GM18498 (cell line): ENCODE data around the gene CHAD.

Experiments used
- ATAC-seq: cut with Tn5 transposase; IDR thresholded peaks from one replicate; pipeline ENCODE4 v1.9.1; 2021; ENCODE audit warnings: mild to moderate bottlenecking, moderate library complexity; ENCODE audit not compliant: unreplicated experiment

CHAD gene, protein sequence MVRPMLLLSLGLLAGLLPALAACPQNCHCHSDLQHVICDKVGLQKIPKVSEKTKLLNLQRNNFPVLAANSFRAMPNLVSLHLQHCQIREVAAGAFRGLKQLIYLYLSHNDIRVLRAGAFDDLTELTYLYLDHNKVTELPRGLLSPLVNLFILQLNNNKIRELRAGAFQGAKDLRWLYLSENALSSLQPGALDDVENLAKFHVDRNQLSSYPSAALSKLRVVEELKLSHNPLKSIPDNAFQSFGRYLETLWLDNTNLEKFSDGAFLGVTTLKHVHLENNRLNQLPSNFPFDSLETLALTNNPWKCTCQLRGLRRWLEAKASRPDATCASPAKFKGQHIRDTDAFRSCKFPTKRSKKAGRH

GRCh38 chr17:50468304-50469207 is at the start of gene CHAD:
Gene CHAD (minus strand): TSS chr17:50468880. CDS start chr17:50468813, 67 bp downstream.
- no peak for ATAC-seq

GRCh38 chr17:50517504-50518383 is 49.1 kb upstream of the CHAD start:
- no peak for ATAC-seq

- no peak for ATAC-seq
These were observed 48.3 kb upstream of the CHAD start for GRCh38 chr17:50517011-50517410.

DNA sequence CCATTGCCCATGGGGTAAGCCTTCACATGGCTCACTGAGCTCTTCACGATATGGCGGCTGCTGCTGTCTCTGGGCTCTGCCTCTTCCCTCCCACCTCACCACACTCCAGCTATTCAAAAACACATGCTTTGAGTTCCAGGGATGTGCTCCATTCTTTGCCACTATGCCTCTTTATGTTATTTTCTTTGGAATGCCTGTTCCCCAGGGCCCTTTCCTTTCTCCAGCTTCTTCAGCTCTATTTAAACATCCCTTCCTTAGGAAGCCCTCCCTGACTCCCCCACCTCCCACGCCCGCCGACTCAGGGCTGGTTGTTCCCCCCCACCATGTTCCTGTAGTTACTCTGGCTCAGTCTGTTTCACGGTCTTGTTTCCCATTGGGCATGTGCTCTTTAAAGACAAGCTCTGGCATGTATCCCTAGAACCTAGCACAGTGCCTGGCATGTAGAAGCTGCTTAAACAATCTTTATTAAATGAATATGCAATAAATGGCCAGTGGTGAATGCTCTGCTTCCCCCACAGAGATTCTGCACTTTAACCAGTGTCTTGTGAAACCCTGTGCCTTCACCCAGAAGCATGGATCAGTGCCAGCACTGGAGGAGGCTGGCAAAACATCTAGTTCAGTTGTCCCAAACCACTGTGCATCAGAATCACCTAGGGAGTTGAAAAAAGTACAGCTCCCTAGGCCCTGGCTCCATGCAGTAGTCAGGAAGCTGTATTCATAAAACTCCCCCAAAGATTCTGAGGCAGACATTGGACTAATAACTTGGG is 46.4 kb upstream of the CHAD start:
- ATAC-seq, result no peak

DNA sequence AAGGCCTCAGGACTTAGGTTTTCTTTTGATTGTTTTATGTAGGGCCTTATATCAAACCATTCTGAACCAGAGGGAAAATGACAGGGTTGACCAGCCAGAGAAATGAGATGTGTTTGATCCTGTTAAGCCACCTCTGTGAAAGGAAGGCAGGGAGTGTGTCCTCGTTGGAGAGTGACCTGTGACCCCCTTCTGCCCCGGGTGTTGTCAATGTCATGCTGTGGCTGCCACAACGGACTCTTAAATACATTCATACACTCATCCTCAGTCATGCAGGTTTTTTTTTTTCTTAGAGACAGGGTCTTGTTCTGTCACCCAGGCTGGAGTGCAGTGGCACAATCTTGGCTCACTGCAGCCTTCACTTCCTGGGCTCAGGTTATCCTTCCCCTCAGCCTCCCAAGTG is 45.7 kb upstream of the CHAD start:
- no peak for ATAC-seq

DNA sequence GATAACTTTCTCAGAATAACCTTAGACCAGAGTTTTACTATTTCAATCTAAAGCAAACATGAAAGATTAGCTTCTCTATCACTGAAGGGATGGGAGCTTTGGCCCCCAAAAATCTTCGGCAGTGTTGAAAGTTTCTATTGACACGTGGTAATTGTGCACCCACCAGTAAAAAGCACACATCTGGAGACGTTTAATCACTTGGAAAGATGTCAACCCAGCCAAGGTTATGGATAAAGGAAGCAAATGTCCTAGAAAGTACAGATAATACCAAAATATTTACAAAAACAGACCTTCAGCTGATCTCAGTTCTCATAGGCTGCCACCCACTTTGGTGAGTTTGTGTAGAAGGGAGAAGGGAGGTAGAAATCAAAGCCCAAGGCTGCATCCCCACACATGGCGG is 44.8 kb upstream of the CHAD start:
- no peak for ATAC-seq

DNA sequence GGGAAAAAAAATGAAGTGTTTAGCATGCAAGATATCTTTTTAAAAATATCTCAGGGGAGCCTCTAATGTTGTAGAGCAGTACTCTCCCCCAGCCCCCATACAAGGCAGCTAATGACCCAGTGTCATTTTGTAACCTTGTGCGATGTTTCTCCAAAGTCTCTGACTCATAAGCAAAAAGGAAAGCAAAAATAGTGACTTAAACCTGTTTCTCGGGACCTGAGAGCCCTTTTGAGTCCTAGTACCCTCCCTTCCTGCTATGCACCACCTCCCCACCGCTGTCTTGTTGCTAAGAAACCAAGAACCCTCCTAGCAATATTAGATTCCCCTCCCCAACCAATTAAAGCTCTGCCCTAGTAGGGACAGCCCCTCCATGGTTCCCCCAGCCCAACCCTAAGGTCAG is 42.4 kb upstream of the CHAD start:
- ATAC-seq, result peak; percentile 76

GRCh38 chr17:50508573-50509460 is 40.1 kb upstream of the CHAD start:
- ATAC-seq, result no peak

- ATAC-seq, result peak; percentile 38
These were observed 39.3 kb upstream of the CHAD start, which contains the start of gene MYCBPAP for GRCh38 chr17:50507871-50508572. Gene MYCBPAP (plus strand): TSS chr17:50508439. CDS start chr17:50508675, 236 bp downstream.

- ATAC-seq, result no peak
These were observed 37.6 kb upstream of the CHAD start for GRCh38 chr17:50506298-50506697.

GRCh38 chr17:50505591-50506130 is 37.0 kb upstream of the CHAD start:
- no peak for ATAC-seq

GRCh38 chr17:50502301-50502990 is 33.8 kb upstream of the CHAD start:
- no peak for ATAC-seq

DNA sequence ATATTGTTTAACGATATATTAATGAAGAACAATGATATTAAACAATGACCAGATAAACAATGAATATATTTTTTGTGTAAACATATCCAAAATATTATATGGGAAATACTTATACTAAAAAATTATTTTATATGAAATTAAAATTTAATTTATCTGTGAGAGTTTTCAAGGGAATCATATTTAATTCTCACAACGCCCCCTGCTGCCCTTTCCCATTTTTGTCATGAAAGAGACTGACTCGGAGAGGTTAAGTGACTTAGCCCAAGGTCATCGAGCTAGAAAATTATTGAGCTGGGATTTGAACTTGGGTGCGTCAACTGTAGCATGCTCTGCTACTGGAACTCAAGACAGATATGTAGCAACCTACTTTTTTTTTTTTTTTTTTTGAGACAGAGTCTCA is 32.4 kb upstream of the CHAD start:
- ATAC-seq, result no peak

GRCh38 chr17:50499721-50500120 is 31.0 kb upstream of the CHAD start:
- no peak for ATAC-seq

- ATAC-seq, result no peak
These were observed 30.6 kb upstream of the CHAD start for GRCh38 chr17:50499270-50499669.

GRCh38 chr17:50498021-50498874 is 29.6 kb upstream of the CHAD start:
- ATAC-seq, result no peak

GRCh38 chr17:50495918-50496317 is 27.2 kb upstream of the CHAD start:
- no peak for ATAC-seq
